AG09309 (cell line): ENCODE data around the gene ZNF662.
A peak's percentile ranks its signal among the peaks of the same experiment; 100 is the strongest.
"Not testable (repeated sequence)": the region's sequence is repeated elsewhere in the genome, so short reads cannot be mapped to it uniquely, and the experiment has no call there.

Source experiments
- DNase-seq: peaks from one replicate; pipeline ENCODE4 v3.0.0-alpha.2; 2010; ENCODE audit warnings: low read depth
- H3K4me3 ChIP-seq: 2 replicates; pipeline ENCODE4 v1.5.1; 2011; ENCODE audit warnings: mild to moderate bottlenecking, low read depth, low read length, moderate library complexity; ENCODE audit not compliant: control insufficient read depth
- CTCF ChIP-seq: IDR thresholded peaks from 2 replicates; pipeline ENCODE4 v1.5.1; 2011; ENCODE audit warnings: mild to moderate bottlenecking, low read depth, low read length, inconsistent platforms; ENCODE audit not compliant: insufficient read depth, control insufficient read depth; ENCODE audit errors: missing control alignments

Gene ZNF662

GRCh38 chr3:42876940-42877720 lies 28.8 kb upstream of the ZNF662 start:
- DNase-seq, result no peak
- H3K4me3 ChIP-seq, result no peak overlapping the region
- TF ChIP-seq CTCF, result no peak

- no peak for TF ChIP-seq CTCF
- DNase-seq, result no peak
- H3K4me3 ChIP-seq, result no peak overlapping the region
These were observed 28.1 kb upstream of the ZNF662 start for GRCh38 chr3:42877881-42878280.

- no peak for DNase-seq
- TF ChIP-seq CTCF, result no peak
These were observed 25.8 kb upstream of the ZNF662 start for GRCh38 chr3:42880183-42880582.

GRCh38 chr3:42880601-42881451 lies 25.1 kb upstream of the ZNF662 start:
- TF ChIP-seq CTCF, result peak; percentile 92
- peak overlapping the region; percentile 78 for H3K4me3 ChIP-seq
- peak; percentile 20 for DNase-seq

More at GRCh38 chr3:42880183-42880582, 25.8 kb upstream of the ZNF662 start:
- peak overlapping the region; percentile 78; the same call in 1 of the 2 replicates for H3K4me3 ChIP-seq

- DNase-seq, H3K4me3 ChIP-seq: not testable (repeated sequence)
These were observed 22.6 kb upstream of the ZNF662 start for GRCh38 chr3:42883251-42883930.

GRCh38 chr3:42884324-42884723 lies 21.6 kb upstream of the ZNF662 start:
- TF ChIP-seq CTCF, result no peak

More at GRCh38 chr3:42884324-42884723, 21.6 kb upstream of the ZNF662 start:
- H3K4me3 ChIP-seq, result no peak overlapping the region
- DNase-seq, result no peak
